SK-N-SH (cell line): ENCODE measurements around the gene ACSL1. TPM values are rescaled to one million over a fixed set of nuclear protein-coding genes. Genes with fewer than 3 reads are reported as not detected.

Experiments
- CTCF ChIA-PET: fragments of 300-600, 350-600 bp; formaldehyde crosslinking; extraction: SDS; loops from one replicate; lab custom pipeline; 2021; lab: Yijun Ruan, JAX
- POLR2A ChIA-PET: fragments of 350-600 bp; sonication (Branson Sonifier 250); formaldehyde crosslinking; extraction: SDS; loops from one replicate; lab custom pipeline; 2020; ENCODE audit warnings: antibody characterized with exemption, inconsistent platforms; lab: Yijun Ruan, JAX
- DNase-seq: peaks from one replicate; pipeline ENCODE4 v3.0.0; 2012
- H2AFZ ChIP-seq: fragments of 200-600 bp; sonication (generic); 2 replicates; pipeline ENCODE4 v1.8.1; 2016; ENCODE audit warnings: antibody characterized with exemption, mild to moderate bottlenecking, low read depth
- H3F3A ChIP-seq: fragments of 200-600 bp; sonication (generic); replicated peaks from 2 replicates; pipeline ENCODE3; 2016; ENCODE audit warnings: antibody characterized with exemption, mild to moderate bottlenecking; ENCODE audit not compliant: insufficient read depth
- H3K27ac ChIP-seq, 2 experiments: fragments of 200-500 bp in 1 of 2; fragments of 200-600 bp in 1 of 2; sonication (Bioruptor generic) in 1 of 2; sonication (generic), shearing (Covaris generic) in 1 of 2; 2 replicates each; pipeline versions ENCODE4 v1.5.1 to v1.6.1; 2014 to 2016; ENCODE audit warnings: low read depth in 2 of 2, inconsistent platforms in 1 of 2, low read length in 1 of 2, mild to moderate bottlenecking in 1 of 2, mixed read lengths in 1 of 2
- H3K27me3 ChIP-seq: fragments of 200-600 bp; sonication (generic), shearing (Covaris generic); 2 replicates; pipeline ENCODE4 v1.6.1; 2016; ENCODE audit warnings: mixed run types; ENCODE audit not compliant: insufficient read depth
- H3K36me3 ChIP-seq, 2 experiments: fragments of 200-500 bp in 1 of 2; fragments of 200-600 bp in 1 of 2; sonication (Bioruptor generic) in 1 of 2; sonication (generic) in 1 of 2; replicated peaks in 1 of 2; 2 replicates each; pipeline versions ENCODE3 to v1.5.1; 2014 to 2016; ENCODE audit warnings: low read length in 1 of 2, mild to moderate bottlenecking in 1 of 2; ENCODE audit not compliant: insufficient read depth in 2 of 2, control insufficient read depth in 1 of 2
- H3K4me1 ChIP-seq, 2 experiments: fragments of 200-500 bp in 1 of 2; fragments of 200-600 bp in 1 of 2; sonication (Bioruptor generic) in 1 of 2; sonication (generic), shearing (Covaris generic) in 1 of 2; 2 replicates each; pipeline versions ENCODE4 v1.5.1 to v1.6.1; 2014 to 2016; ENCODE audit warnings: low read depth in 1 of 2, low read length in 1 of 2, mixed run types in 1 of 2; ENCODE audit not compliant: insufficient read depth in 2 of 2, control insufficient read depth in 1 of 2
- H3K4me2 ChIP-seq: fragments of 200-600 bp; sonication (generic), shearing (Covaris generic); 2 replicates; pipeline ENCODE4 v1.6.1; 2017; ENCODE audit warnings: mixed run types
- H3K4me3 ChIP-seq, 2 experiments: fragments of 200-500 bp in 1 of 2; fragments of 200-600 bp in 1 of 2; sonication (Bioruptor generic) in 1 of 2; sonication (generic), shearing (Covaris generic) in 1 of 2; 2 replicates each; pipeline versions ENCODE4 v1.5.1 to v1.8.1; 2014 to 2016; ENCODE audit warnings: low read depth in 2 of 2, inconsistent platforms in 1 of 2, low read length in 1 of 2, mild to moderate bottlenecking in 1 of 2, mixed read lengths in 1 of 2, moderate library complexity in 1 of 2
- H3K79me2 ChIP-seq: fragments of 200-600 bp; sonication (generic); 2 replicates; pipeline ENCODE4 v1.8.1; 2017; ENCODE audit warnings: mild to moderate bottlenecking; ENCODE audit not compliant: insufficient read depth
- H3K9ac ChIP-seq: fragments of 200-600 bp; sonication (generic); 2 replicates; pipeline ENCODE4 v1.6.1; 2017; ENCODE audit warnings: mixed run types
- H3K9me2 ChIP-seq: fragments of 200-600 bp; sonication (generic); 2 replicates; pipeline ENCODE4 v1.6.1; 2017; ENCODE audit warnings: mixed run types
- H3K9me3 ChIP-seq: fragments of 200-600 bp; sonication (generic); 2 replicates; pipeline ENCODE4 v1.6.1; 2017; ENCODE audit warnings: mixed run types, mild to moderate bottlenecking, moderate library complexity
- H4K20me1 ChIP-seq: fragments of 200-600 bp; sonication (generic); 2 replicates; pipeline ENCODE4 v1.6.1; 2017; ENCODE audit warnings: mild to moderate bottlenecking, mixed run types; ENCODE audit not compliant: insufficient read depth
- CHD2 ChIP-seq: fragments of 150-350 bp; IDR thresholded peaks from 2 replicates; pipeline ENCODE4 v1.6.1; 2018; ENCODE audit warnings: low read length; ENCODE audit not compliant: partially characterized antibody
- EZH2phosphoT487 ChIP-seq: fragments of 200-600 bp; sonication (generic); IDR thresholded peaks from 2 replicates; pipeline ENCODE4 v1.6.1; 2017; ENCODE audit warnings: low read depth, mixed run types, mild to moderate bottlenecking, antibody characterized with exemption, moderate library complexity, borderline replicate concordance
- FOXM1 ChIP-seq: IDR thresholded peaks from 2 replicates; pipeline ENCODE4 v1.4.0; 2012; ENCODE audit warnings: low read depth, mild to moderate bottlenecking
- NRF1 ChIP-seq: IDR thresholded peaks from 2 replicates; pipeline ENCODE4 v1.6.1; 2012; ENCODE audit warnings: low read depth, mild to moderate bottlenecking, low read length
- REST ChIP-seq: IDR thresholded peaks from 2 replicates; pipeline ENCODE4 v1.6.1; 2012; ENCODE audit warnings: mild to moderate bottlenecking, low read depth, low read length, moderate library complexity
- USF2 ChIP-seq: fragments of 150-350 bp; IDR thresholded peaks from 2 replicates; pipeline ENCODE4 v1.6.1; 2017; ENCODE audit warnings: antibody characterized with exemption, low read length, low read depth, borderline replicate concordance
- YY1 ChIP-seq: IDR thresholded peaks from 2 replicates; pipeline ENCODE4 v1.4.0; 2012; ENCODE audit warnings: low read depth, mild to moderate bottlenecking
- ZBTB33 ChIP-seq: IDR thresholded peaks from 2 replicates; pipeline ENCODE4 v1.4.0; 2012; ENCODE audit warnings: low read depth, borderline replicate concordance
- WGBS: methylation state at CpG from one replicate; pipeline ENCODE4 v1.1.6; 2017; ENCODE audit warnings: low lambda C conversion rate; 5-methylcytosine and 5-hydroxymethylcytosine counted together
- polyA plus RNA-seq, 3 experiments: library from polyadenylated mRNA; depleted of rRNA; stranded (reverse); fragments of >200 nt; gene quantifications; 2 replicates each; pipeline ENCODE4 v1.2.3, GENCODE V29; 2012

Gene ACSL1
- polyA plus RNA-seq, 1 of the 3 experiments (the other 2 are of a cell fraction): 7.9 TPM

- TF ChIP-seq REST (no peak), FOXM1 (no peak), CHD2 (no peak)
Observed at GRCh38 chr4:184870718-184871117, 45.0 kb upstream of the ACSL1 start (continued).

- ChIA-PET CTCF (interaction anchor here (0.9 kb wide), 1 partner anchor 143 kb away, joined by 3 read pairs; no protein-coding TSS in a partner anchor), POLR2A (no interaction called here)
- no peak overlapping the region for H2AFZ ChIP-seq
- H3K27me3 ChIP-seq: no peaks in the 10 kb centered on the region
- no peak overlapping the region for H3K4me3 ChIP-seq
- no peak overlapping the region for H3K9ac ChIP-seq
- H3K36me3 ChIP-seq: no peaks in the 10 kb centered on the region
- H3K9me2 ChIP-seq: no peaks in the 10 kb centered on the region
- H3K79me2 ChIP-seq: no peaks in the 10 kb centered on the region
- H4K20me1 ChIP-seq: no peaks in the 10 kb centered on the region
- H3K9me3 ChIP-seq: no peaks in the 10 kb centered on the region
- WGBS: 19% methylated on average over 3 of the region's 3 CpGs
- DNase-seq: no peak
- TF ChIP-seq NRF1 (no peak), ZBTB33 (no peak), EZH2phosphoT487 (no peak), USF2 (no peak), YY1 (no peak), REST (no peak)
- no peaks in the 10 kb centered on the region; a peak in 1 of 4 replicates for H3K4me1 ChIP-seq
- no peak overlapping the region for H3K4me2 ChIP-seq
- H3K27ac ChIP-seq: no peak overlapping the region
- H3F3A ChIP-seq: no peaks in the 10 kb centered on the region
Observed at GRCh38 chr4:184868623-184869022, 42.9 kb upstream of the ACSL1 start.
